Loucy (cell line): Measurements from ENCODE around the gene MMRN2.

Experiments used
- CTCF ChIP-seq: fragments of 200-600 bp; sonication (generic); conservative IDR thresholded peaks from 2 replicates; pipeline ENCODE4 v1.5.1; 2014; ENCODE audit warnings: mild to moderate bottlenecking, antibody characterized with exemption, low read length
- EZH2phosphoT487 ChIP-seq: fragments of 200-600 bp; IDR thresholded peaks from 2 replicates; pipeline ENCODE4 v1.6.1; 2018; ENCODE audit warnings: antibody characterized with exemption, mild to moderate bottlenecking, moderate library complexity, borderline replicate concordance

GRCh38 chr10:86970982-86971231 is 13.5 kb upstream of the MMRN2 start:
- TF ChIP-seq CTCF (no peak), EZH2phosphoT487 (no peak)
